ENCODE measurements around the gene ADAM10. TPM values are rescaled to one million over a fixed set of nuclear protein-coding genes. Genes with fewer than 3 reads are reported as not detected.

ADAM10 gene
- total RNA-seq, 1 donor from 2014 or later: 287 TPM

DNA sequence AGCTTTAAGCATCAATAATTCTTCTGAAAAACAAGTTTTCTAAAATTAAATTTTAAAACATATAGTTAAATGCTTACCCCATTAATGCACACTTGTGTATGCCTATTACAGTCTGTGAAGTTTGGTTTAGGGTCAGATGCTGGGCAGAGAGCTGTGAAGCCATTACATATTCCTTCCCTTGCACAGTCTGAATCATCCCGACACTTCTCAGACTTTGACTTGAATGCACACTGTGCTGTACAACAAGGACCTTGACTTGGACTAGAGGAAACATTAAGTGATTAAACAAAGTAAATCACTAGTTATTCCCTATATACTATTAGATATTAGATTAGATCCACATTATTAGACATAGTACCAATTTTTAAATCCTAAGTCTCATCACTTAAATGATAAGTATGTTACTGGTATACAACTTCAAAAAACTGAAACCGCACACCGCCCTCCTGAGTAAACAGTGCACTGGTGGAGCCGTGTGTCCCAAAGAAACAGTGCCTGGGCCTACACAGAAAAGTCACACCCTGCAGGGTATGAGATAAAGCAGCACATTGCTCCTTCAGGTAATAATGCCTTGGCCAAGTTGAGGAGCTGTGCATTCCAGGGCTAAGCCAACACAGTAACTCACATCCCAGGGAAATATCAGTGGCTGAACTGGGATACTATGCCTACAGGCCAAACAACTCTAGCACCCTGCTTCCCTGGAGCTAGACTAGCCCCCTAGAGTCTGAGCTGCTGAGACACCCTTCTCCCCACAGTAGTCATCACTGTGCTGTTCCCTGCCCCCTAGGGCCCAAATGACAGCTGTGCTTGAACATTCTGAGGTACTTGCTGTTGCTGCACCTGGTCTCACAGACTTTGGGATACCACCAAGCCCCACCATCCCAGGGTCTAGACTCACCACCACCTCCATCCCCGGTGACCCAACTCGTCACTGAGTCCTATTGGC lies 137.5 kb downstream of the ADAM10 start:
- peaks cover 36% of the 10 kb centered on the region for H3K36me3 Mint-ChIP-seq (ENCODE audit: low read depth, unreplicated experiment)
- TF ChIP-seq, protein P1, sequence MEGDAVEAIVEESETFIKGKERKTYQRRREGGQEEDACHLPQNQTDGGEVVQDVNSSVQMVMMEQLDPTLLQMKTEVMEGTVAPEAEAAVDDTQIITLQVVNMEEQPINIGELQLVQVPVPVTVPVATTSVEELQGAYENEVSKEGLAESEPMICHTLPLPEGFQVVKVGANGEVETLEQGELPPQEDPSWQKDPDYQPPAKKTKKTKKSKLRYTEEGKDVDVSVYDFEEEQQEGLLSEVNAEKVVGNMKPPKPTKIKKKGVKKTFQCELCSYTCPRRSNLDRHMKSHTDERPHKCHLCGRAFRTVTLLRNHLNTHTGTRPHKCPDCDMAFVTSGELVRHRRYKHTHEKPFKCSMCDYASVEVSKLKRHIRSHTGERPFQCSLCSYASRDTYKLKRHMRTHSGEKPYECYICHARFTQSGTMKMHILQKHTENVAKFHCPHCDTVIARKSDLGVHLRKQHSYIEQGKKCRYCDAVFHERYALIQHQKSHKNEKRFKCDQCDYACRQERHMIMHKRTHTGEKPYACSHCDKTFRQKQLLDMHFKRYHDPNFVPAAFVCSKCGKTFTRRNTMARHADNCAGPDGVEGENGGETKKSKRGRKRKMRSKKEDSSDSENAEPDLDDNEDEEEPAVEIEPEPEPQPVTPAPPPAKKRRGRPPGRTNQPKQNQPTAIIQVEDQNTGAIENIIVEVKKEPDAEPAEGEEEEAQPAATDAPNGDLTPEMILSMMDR (IDR thresholded peaks at IDR 0.05; ENCODE audit: unreplicated experiment): no peak
- no peak overlapping the region for H3K4me3 Mint-ChIP-seq (ENCODE audit: unreplicated experiment)
- H3K4me1 Mint-ChIP-seq (ENCODE audit: unreplicated experiment): no peaks in the 10 kb centered on the region
- H3K27me3 Mint-ChIP-seq (ENCODE audit: unreplicated experiment): no peaks in the 10 kb centered on the region
- no peak for DNase-seq (ENCODE audit: low spot score)
- H3K27ac Mint-ChIP-seq (ENCODE audit: unreplicated experiment): no peak overlapping the region
- H3K9me3 Mint-ChIP-seq (ENCODE audit: unreplicated experiment): no peaks in the 10 kb centered on the region

DNA sequence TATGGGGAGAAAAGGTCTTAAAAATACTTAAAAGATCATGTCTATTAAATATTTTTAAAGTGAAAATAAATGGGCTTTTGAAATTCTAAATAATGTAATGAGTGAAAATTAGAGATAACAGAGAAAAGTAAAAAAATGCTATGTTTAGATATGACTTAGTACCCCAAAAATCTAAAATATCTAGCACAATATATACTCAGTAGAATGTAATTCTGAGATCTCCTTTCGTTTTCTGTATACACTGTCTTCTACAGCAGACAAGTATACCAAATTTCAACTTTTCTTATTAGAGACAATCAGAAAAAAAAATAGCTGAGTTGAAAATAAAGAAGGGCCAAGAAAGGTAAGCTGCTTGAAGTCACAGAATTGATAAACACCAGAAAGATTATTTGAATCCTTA lies 140.8 kb downstream of the ADAM10 start:
- no peaks in the 10 kb centered on the region for H3K4me1 Mint-ChIP-seq (ENCODE audit: unreplicated experiment)
- TF ChIP-seq, protein P1 (IDR thresholded peaks at IDR 0.05; ENCODE audit: unreplicated experiment): no peak
- no peak for DNase-seq (ENCODE audit: low spot score)
- no peak overlapping the region for H3K4me3 Mint-ChIP-seq (ENCODE audit: unreplicated experiment)
- H3K36me3 Mint-ChIP-seq (ENCODE audit: low read depth, unreplicated experiment): peaks cover 22% of the 10 kb centered on the region
- no peaks in the 10 kb centered on the region for H3K27me3 Mint-ChIP-seq (ENCODE audit: unreplicated experiment)
- no peak overlapping the region for H3K27ac Mint-ChIP-seq (ENCODE audit: unreplicated experiment)
- no peaks in the 10 kb centered on the region for H3K9me3 Mint-ChIP-seq (ENCODE audit: unreplicated experiment)

DNA sequence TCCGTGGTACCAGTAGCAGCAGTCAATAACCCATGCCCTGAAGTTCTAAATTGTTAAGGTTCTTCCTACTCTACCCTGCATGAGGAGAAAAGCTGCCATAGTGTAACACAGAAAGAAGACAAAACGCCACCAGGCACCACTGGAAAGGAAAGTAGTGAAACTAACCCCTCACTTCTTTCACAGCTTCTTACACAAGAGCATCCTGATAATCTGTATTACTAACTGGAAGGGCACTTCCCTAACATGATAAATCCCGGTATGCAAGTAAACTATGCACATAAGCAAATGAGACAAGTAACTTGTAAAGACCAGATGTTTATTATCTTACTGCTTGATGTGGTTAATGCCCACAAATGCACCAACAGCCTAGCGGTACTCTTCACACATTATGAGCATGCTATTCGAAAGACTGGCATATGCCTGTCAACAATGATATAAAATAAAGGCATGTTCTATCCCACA lies 141.3 kb downstream of the ADAM10 start:
- H3K27me3 Mint-ChIP-seq (ENCODE audit: unreplicated experiment): peaks cover 2% of the 10 kb centered on the region
- no peak overlapping the region for H3K4me3 Mint-ChIP-seq (ENCODE audit: unreplicated experiment)
- peaks cover 21% of the 10 kb centered on the region for H3K36me3 Mint-ChIP-seq (ENCODE audit: low read depth, unreplicated experiment)
- TF ChIP-seq, protein P1 (IDR thresholded peaks at IDR 0.05; ENCODE audit: unreplicated experiment): no peak
- no peak overlapping the region for H3K27ac Mint-ChIP-seq (ENCODE audit: unreplicated experiment)
- DNase-seq (ENCODE audit: low spot score): no peak
- H3K4me1 Mint-ChIP-seq (ENCODE audit: unreplicated experiment): no peaks in the 10 kb centered on the region
- no peaks in the 10 kb centered on the region for H3K9me3 Mint-ChIP-seq (ENCODE audit: unreplicated experiment)

DNA sequence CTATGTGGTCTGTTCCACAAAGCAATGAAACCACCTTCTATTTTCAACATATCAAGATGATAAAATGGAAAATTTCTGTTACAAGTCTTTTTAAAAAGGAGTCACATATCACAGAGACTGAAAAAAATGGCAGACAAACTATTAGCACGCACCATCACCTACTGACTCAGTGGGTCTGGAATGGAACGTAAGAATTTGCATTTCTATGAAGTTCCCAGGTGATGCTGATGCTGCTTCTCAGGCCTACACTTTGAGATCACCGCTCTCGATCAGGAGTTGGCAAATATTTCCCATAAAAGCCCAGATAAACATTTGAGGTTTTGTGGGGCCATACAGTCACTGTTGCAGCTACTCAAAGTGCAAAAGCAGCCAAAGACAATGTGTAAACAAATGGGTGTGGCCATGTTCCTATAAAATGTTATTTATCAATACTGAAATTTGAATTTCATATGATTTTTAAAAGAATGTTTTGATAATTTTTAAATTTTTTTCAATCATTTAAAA lies 142.9 kb downstream of the ADAM10 start:
- peaks cover 24% of the 10 kb centered on the region for H3K36me3 Mint-ChIP-seq (ENCODE audit: low read depth, unreplicated experiment)
- H3K4me1 Mint-ChIP-seq (ENCODE audit: unreplicated experiment): no peaks in the 10 kb centered on the region
- H3K27ac Mint-ChIP-seq (ENCODE audit: unreplicated experiment): no peak overlapping the region
- TF ChIP-seq, protein P1 (IDR thresholded peaks at IDR 0.05; ENCODE audit: unreplicated experiment): no peak
- peaks cover 2% of the 10 kb centered on the region for H3K27me3 Mint-ChIP-seq (ENCODE audit: unreplicated experiment)
- H3K9me3 Mint-ChIP-seq (ENCODE audit: unreplicated experiment): no peaks in the 10 kb centered on the region
- DNase-seq (ENCODE audit: low spot score): no peak
- no peak overlapping the region for H3K4me3 Mint-ChIP-seq (ENCODE audit: unreplicated experiment)

All from endothelial cell (in vitro differentiated cells).